ENCODE data around the gene SALL3.
"Not testable (repeated sequence)": the region's sequence is repeated elsewhere in the genome, so short reads cannot be mapped to it uniquely, and the experiment has no call there.

Gene SALL3

DNA sequence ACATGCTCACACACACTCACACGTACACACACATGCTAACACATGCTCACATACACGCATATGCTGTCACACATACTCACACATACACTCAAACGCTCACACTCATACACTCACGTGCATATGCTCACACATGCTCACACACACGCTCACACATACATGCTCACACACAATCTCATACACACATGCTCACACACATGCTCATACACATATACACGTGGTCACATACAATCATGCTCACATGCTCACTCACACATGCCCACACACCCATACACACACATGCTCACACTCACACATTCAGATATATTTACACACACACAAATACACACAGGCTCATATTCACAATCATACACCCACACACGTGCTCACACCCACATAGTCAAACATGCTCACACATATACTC, 17.5 kb upstream of the SALL3 start:
- Histone ChIP-seq H3K4me3 (ENCODE audit: low read depth, low read length) (no peak overlapping the region), H3K79me2 (no peaks in the 10 kb centered on the region), H3K27me3 (ENCODE audit: control insufficient read depth, insufficient read depth, low read length) (no peaks in the 10 kb centered on the region), H2AFZ (no peak overlapping the region), H3K27ac (no peak overlapping the region), H3K9me3 (ENCODE audit: control insufficient read depth, low read length) (no peaks in the 10 kb centered on the region), H3K4me1 (no peaks in the 10 kb centered on the region), H3K4me2 (ENCODE audit: low read length) (no peak overlapping the region), H3K9ac (no peak overlapping the region), H3K36me3 (ENCODE audit: control insufficient read depth, insufficient read depth, low read length) (no peaks in the 10 kb centered on the region)
- TF ChIP-seq, protein P1, sequence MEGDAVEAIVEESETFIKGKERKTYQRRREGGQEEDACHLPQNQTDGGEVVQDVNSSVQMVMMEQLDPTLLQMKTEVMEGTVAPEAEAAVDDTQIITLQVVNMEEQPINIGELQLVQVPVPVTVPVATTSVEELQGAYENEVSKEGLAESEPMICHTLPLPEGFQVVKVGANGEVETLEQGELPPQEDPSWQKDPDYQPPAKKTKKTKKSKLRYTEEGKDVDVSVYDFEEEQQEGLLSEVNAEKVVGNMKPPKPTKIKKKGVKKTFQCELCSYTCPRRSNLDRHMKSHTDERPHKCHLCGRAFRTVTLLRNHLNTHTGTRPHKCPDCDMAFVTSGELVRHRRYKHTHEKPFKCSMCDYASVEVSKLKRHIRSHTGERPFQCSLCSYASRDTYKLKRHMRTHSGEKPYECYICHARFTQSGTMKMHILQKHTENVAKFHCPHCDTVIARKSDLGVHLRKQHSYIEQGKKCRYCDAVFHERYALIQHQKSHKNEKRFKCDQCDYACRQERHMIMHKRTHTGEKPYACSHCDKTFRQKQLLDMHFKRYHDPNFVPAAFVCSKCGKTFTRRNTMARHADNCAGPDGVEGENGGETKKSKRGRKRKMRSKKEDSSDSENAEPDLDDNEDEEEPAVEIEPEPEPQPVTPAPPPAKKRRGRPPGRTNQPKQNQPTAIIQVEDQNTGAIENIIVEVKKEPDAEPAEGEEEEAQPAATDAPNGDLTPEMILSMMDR (IDR thresholded peaks at IDR 0.05), result no peak

DNA sequence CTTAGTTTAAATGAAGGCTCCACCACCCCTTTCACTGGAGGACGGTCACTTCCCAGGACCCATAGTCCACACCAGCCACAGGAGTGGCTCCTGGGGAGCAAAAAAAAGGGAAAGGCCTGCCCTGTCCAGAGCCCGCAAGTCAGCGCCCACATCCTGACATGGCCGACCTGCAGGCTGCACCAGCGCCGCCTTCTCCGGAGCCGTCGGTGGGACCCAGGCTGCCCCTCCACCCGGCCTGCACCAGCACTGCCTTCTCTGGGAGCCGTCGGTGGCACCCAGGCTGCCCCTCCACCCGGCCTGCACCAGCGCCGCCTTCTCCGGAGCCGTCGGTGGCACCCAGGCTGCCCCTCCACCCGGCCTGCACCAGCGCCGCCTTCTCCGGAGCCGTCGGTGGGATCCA, 14.9 kb upstream of the SALL3 start:
- not testable (repeated sequence) for H3K27ac ChIP-seq; H3K4me1 ChIP-seq; H3K4me2 ChIP-seq (ENCODE audit: low read length); H3K4me3 ChIP-seq (ENCODE audit: low read depth, low read length); H3K27me3 ChIP-seq (ENCODE audit: control insufficient read depth, insufficient read depth, low read length); H3K79me2 ChIP-seq; H2AFZ ChIP-seq; H3K9ac ChIP-seq; H3K9me3 ChIP-seq (ENCODE audit: control insufficient read depth, low read length); H3K36me3 ChIP-seq (ENCODE audit: control insufficient read depth, insufficient read depth, low read length)

DNA sequence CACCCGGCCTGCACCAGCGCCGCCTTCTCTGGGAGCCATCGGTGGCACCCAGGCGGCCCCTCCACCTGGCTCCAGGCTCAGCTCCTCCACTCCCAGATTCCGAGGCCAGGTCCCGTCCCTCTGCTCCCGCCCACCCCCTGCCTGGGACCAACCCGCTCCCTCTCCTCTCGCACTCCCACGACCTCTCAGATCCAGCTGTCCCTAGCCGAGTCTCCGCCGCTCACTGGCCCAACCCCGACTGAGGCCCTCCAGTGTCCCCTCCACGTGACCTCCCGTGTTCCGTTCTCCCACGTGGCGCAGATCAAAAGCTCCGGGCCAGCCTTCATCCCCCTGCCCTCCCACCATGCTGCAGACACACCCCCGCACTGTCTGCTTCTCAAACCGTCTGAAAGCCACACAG, 14.4 kb upstream of the SALL3 start:
- H3K36me3 ChIP-seq (ENCODE audit: control insufficient read depth, insufficient read depth, low read length), result no peaks in the 10 kb centered on the region
- H3K79me2 ChIP-seq, result no peaks in the 10 kb centered on the region
- no peak overlapping the region for H3K9ac ChIP-seq
- H3K4me2 ChIP-seq (ENCODE audit: low read length), result no peak overlapping the region
- H3K27me3 ChIP-seq (ENCODE audit: control insufficient read depth, insufficient read depth, low read length), result no peaks in the 10 kb centered on the region
- H3K9me3 ChIP-seq (ENCODE audit: control insufficient read depth, low read length), result no peaks in the 10 kb centered on the region
- no peak overlapping the region for H3K4me3 ChIP-seq (ENCODE audit: low read depth, low read length)
- H2AFZ ChIP-seq, result no peak overlapping the region
- no peak overlapping the region for H3K27ac ChIP-seq
- TF ChIP-seq, protein P1 (IDR thresholded peaks at IDR 0.05), result no peak
- H3K4me1 ChIP-seq, result no peaks in the 10 kb centered on the region

DNA sequence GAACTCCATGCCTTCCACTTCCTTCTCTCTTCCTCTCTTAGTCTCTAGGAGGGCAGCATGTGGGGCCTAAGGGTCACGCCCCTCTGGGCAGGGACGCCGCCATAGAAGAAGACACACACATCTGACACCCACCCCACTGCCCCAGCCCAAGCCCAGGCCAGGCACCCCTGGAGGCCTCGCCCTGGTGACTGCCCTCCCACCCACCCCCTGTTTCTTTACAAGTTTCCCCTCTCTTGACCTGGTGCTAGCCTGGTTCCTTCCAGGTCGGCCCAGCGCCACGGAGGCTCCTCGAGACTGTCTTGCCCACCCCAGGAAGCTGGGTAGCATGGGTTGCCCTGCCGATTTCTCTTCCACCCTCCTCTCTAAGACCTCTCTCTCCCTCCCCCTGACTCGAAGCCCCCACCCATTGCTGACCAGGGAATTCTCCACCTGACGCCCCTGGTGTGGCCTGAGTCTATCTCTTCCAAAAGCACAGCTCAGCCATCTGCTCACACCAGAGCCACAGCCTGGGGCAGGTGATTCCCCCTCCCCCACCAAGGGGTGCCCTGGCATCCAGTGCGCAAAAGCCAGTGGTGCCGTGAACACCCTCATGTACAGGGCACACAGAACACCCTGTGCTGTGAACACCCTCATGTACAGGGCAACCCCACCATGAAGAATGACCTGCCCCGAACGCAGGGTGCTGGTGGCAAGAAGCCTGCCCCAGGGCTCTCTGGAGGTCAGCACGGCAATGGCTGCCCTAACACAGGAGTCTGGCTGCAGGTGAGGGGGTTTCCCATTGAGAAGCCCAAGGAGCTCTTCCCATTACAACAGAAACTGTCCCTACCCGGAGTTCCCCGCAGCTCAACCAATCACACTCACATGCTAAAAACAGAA, 13.5 kb upstream of the SALL3 start:
- Histone ChIP-seq H3K9ac (no peak overlapping the region), H3K4me3 (ENCODE audit: low read depth, low read length) (no peak overlapping the region), H3K36me3 (ENCODE audit: control insufficient read depth, insufficient read depth, low read length) (no peaks in the 10 kb centered on the region), H3K27me3 (ENCODE audit: control insufficient read depth, insufficient read depth, low read length) (no peaks in the 10 kb centered on the region), H3K79me2 (no peaks in the 10 kb centered on the region), H3K4me1 (no peaks in the 10 kb centered on the region), H3K27ac (no peak overlapping the region), H3K9me3 (ENCODE audit: control insufficient read depth, low read length) (no peaks in the 10 kb centered on the region), H2AFZ (no peak overlapping the region), H3K4me2 (ENCODE audit: low read length) (no peak overlapping the region)
- TF ChIP-seq, protein P1 (IDR thresholded peaks at IDR 0.05), result no peak

DNA sequence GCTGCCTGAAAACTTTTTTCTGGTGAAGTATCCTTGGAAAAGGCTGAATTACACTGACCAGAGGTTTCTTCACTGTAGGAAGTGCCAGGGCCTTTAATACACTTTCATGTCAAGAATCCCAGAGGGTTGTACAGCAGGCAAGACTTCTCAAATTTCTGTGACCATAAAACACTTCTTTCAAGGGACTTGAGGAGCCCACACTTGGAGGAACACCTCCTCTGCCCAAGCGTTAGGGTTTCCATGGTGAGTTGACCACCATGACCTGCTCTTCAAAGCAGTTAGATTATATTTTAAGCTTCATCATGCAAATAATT, 12.9 kb upstream of the SALL3 start:
- TF ChIP-seq, protein P1 (IDR thresholded peaks at IDR 0.05), result no peak
- Histone ChIP-seq H3K27me3 (ENCODE audit: control insufficient read depth, insufficient read depth, low read length) (peaks cover 3% of the 10 kb centered on the region), H3K4me2 (ENCODE audit: low read length) (no peak overlapping the region), H3K4me3 (ENCODE audit: low read depth, low read length) (no peak overlapping the region), H3K36me3 (ENCODE audit: control insufficient read depth, insufficient read depth, low read length) (no peaks in the 10 kb centered on the region), H2AFZ (no peak overlapping the region), H3K9ac (no peak overlapping the region), H3K9me3 (ENCODE audit: control insufficient read depth, low read length) (no peaks in the 10 kb centered on the region), H3K4me1 (no peaks in the 10 kb centered on the region), H3K79me2 (no peaks in the 10 kb centered on the region), H3K27ac (no peak overlapping the region)
